ENCODE measurements around the gene CNGA2.

The CNGA2 gene

DNA sequence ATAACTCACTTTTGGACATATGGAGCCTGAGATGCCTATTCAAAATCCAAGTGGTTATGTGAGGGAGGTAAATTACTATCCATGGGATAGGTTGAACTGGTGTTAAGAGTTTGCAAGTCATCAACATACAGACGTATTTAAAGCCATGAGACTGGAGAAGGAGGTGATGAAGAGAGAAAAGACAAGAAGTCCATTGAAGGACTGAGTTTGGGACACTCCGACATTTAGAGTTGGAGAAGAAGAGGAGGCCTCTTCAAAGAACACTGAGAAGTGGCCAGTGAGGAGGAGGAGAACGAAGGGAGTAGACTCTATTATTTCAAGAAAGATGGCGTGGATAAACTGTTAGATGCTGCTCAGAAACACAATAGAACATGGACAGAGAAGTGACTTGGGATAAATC, at the start of gene CNGA2:
CNGA2 (plus strand) TSS at position 301 of the 400 bp plus-strand sequence. CDS start 3,738 bp downstream, outside the sequence.
- Histone ChIP-seq H3K9ac (no peak within 1 kb of the TSS), H3K4me2 (no peak within 1 kb of the TSS), H3K4me3 (IDR thresholded peaks at IDR 0.05; ENCODE audit: insufficient read depth, low read depth, low read length) (no peak within 1 kb of the TSS), H3K36me3 (ENCODE audit: insufficient read depth) (no peaks in the 10 kb centered on the region), H3K27me3 (ENCODE audit: insufficient read depth, low read depth) (no peaks in the 10 kb centered on the region), H4K20me1 (ENCODE audit: insufficient read depth) (no peaks in the 10 kb centered on the region), H3K79me2 (ENCODE audit: insufficient read depth, low read depth) (no peaks in the 10 kb centered on the region), H3K4me1 (ENCODE audit: low read depth, poor library complexity, severe bottlenecking) (no peaks in the 10 kb centered on the region), H3K27ac (no peak within 1 kb of the TSS), H2AFZ (ENCODE audit: low read depth) (no peak within 1 kb of the TSS)
- TF ChIP-seq, protein P1, sequence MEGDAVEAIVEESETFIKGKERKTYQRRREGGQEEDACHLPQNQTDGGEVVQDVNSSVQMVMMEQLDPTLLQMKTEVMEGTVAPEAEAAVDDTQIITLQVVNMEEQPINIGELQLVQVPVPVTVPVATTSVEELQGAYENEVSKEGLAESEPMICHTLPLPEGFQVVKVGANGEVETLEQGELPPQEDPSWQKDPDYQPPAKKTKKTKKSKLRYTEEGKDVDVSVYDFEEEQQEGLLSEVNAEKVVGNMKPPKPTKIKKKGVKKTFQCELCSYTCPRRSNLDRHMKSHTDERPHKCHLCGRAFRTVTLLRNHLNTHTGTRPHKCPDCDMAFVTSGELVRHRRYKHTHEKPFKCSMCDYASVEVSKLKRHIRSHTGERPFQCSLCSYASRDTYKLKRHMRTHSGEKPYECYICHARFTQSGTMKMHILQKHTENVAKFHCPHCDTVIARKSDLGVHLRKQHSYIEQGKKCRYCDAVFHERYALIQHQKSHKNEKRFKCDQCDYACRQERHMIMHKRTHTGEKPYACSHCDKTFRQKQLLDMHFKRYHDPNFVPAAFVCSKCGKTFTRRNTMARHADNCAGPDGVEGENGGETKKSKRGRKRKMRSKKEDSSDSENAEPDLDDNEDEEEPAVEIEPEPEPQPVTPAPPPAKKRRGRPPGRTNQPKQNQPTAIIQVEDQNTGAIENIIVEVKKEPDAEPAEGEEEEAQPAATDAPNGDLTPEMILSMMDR (conservative IDR thresholded peaks at IDR 0.05; ENCODE audit: low read depth, low read length), result no peak

DNA sequence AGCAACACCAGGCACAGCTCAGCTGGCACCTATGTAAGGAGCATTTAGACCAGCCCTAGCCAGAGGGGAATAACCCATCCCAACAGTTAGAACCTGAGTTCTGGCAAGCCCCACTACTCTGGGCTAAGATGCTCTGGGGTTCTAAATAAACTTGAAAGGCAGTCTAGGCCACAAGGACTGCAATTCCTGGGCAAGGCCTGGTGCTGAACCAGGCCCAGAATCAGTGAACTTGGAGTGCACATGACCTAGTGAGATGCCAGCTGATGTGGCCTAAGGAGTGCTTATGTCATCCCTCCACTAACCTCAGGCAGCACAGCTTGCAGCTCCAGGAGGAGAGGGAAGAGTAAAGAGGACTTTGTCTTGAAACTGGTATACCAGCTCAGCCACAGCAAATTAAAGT, 46.9 kb upstream of the CNGA2 start:
- H3K4me2 ChIP-seq, result no peak overlapping the region
- no peak overlapping the region for H3K27ac ChIP-seq
- no peaks in the 10 kb centered on the region for H3K27me3 ChIP-seq (ENCODE audit: insufficient read depth, low read depth)
- TF ChIP-seq, protein P1 (conservative IDR thresholded peaks at IDR 0.05; ENCODE audit: low read depth, low read length), result no peak
- no peak overlapping the region for H2AFZ ChIP-seq (ENCODE audit: low read depth)
- no peak overlapping the region for H3K4me3 ChIP-seq (IDR thresholded peaks at IDR 0.05; ENCODE audit: insufficient read depth, low read depth, low read length)
- H3K36me3 ChIP-seq (ENCODE audit: insufficient read depth), result no peaks in the 10 kb centered on the region
- no peaks in the 10 kb centered on the region for H3K4me1 ChIP-seq (ENCODE audit: low read depth, poor library complexity, severe bottlenecking)
- no peaks in the 10 kb centered on the region for H3K79me2 ChIP-seq (ENCODE audit: insufficient read depth, low read depth)
- H3K9ac ChIP-seq, result no peak overlapping the region
- no peaks in the 10 kb centered on the region for H4K20me1 ChIP-seq (ENCODE audit: insufficient read depth)

DNA sequence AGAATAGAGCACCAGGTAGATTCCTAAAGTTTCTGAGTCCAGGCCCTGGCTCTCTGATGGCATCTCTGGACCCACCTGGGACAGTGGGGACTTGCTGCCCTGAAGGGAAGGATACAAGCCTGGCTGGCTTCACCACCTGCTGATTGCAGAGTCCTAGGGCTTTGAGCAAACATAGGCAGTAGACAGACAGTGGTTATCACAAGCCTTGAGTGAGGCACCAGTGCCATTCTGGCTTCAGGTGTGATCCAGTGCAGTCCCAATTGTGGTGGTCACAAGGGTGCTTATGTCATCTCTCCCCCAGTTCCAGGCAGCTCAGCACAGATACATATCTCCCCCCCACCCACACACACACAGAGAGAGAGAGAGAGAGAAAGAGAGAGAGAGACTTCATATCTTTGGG, 45.9 kb upstream of the CNGA2 start:
- Histone ChIP-seq H3K36me3 (ENCODE audit: insufficient read depth) (no peaks in the 10 kb centered on the region), H3K4me2 (no peak overlapping the region), H3K27ac (no peak overlapping the region), H3K79me2 (ENCODE audit: insufficient read depth, low read depth) (no peaks in the 10 kb centered on the region), H2AFZ (ENCODE audit: low read depth) (no peak overlapping the region), H4K20me1 (ENCODE audit: insufficient read depth) (no peaks in the 10 kb centered on the region), H3K9ac (no peak overlapping the region), H3K27me3 (ENCODE audit: insufficient read depth, low read depth) (no peaks in the 10 kb centered on the region), H3K4me3 (IDR thresholded peaks at IDR 0.05; ENCODE audit: insufficient read depth, low read depth, low read length) (no peak overlapping the region), H3K4me1 (ENCODE audit: low read depth, poor library complexity, severe bottlenecking) (no peaks in the 10 kb centered on the region)
- TF ChIP-seq, protein P1 (conservative IDR thresholded peaks at IDR 0.05; ENCODE audit: low read depth, low read length), result no peak

DNA sequence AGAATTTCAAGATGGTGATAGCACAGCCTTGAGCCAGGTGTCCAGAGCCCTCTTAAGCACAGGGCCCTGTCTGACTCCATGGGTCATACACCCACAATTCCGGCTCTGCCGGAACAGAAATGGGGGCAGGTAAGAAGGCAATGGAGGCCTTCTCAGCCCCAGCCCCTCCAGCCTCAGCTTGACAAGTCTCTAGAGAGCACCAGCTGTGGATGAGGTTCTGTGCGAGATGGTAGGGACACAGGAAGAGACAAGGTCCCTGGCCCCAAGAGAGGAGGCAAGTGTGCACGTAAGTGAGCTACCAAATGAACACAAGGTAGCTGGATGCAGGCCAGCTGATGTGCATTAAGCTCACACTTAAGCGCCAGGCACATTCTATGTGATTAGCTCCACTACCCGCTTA, 41.7 kb upstream of the CNGA2 start:
- Histone ChIP-seq H3K4me3 (IDR thresholded peaks at IDR 0.05; ENCODE audit: insufficient read depth, low read depth, low read length) (no peak overlapping the region), H3K9ac (no peak overlapping the region), H3K27me3 (ENCODE audit: insufficient read depth, low read depth) (no peaks in the 10 kb centered on the region), H3K27ac (no peak overlapping the region), H4K20me1 (ENCODE audit: insufficient read depth) (no peaks in the 10 kb centered on the region), H3K4me2 (no peak overlapping the region), H3K79me2 (ENCODE audit: insufficient read depth, low read depth) (no peaks in the 10 kb centered on the region), H3K36me3 (ENCODE audit: insufficient read depth) (no peaks in the 10 kb centered on the region), H2AFZ (ENCODE audit: low read depth) (no peak overlapping the region), H3K4me1 (ENCODE audit: low read depth, poor library complexity, severe bottlenecking) (no peaks in the 10 kb centered on the region)
- TF ChIP-seq, protein P1 (conservative IDR thresholded peaks at IDR 0.05; ENCODE audit: low read depth, low read length), result no peak
